Hepatocyte (in vitro differentiated cells): ENCODE data around the gene RPS26. TPM values are rescaled to one million over a fixed set of nuclear protein-coding genes. Genes with fewer than 3 reads are reported as not detected.
"Not testable (repeated sequence)": the region's sequence is repeated elsewhere in the genome, so short reads cannot be mapped to it uniquely, and the experiment has no call there.

Experiments
- DNase-seq: peaks from one replicate; pipeline ENCODE4 v3.0.0-alpha.2; 2016; ENCODE audit warnings: low spot score
- H2AFZ ChIP-seq: fragments of 200-600 bp; sonication (generic); 2 replicates; pipeline ENCODE4 v1.6.0; 2016; ENCODE audit warnings: antibody characterized with exemption, mild to moderate bottlenecking
- H3K27ac ChIP-seq: fragments of 200-600 bp; sonication (generic); 2 replicates; pipeline ENCODE4 v1.5.1; 2016; ENCODE audit warnings: mild to moderate bottlenecking
- H3K27me3 ChIP-seq: fragments of 200-600 bp; sonication (generic); 2 replicates; pipeline ENCODE4 v1.6.1; 2016
- H3K36me3 ChIP-seq: fragments of 200-600 bp; sonication (generic); replicated peaks from 2 replicates; pipeline ENCODE4 v1.5.1; 2016; ENCODE audit warnings: low read depth; ENCODE audit not compliant: insufficient read depth
- H3K4me1 ChIP-seq: fragments of 200-600 bp; sonication (generic); 2 replicates; pipeline ENCODE4 v1.5.1; 2016; ENCODE audit warnings: mild to moderate bottlenecking, moderate library complexity; ENCODE audit not compliant: insufficient read depth
- H3K4me2 ChIP-seq: fragments of 200-600 bp; sonication (generic); 2 replicates; pipeline ENCODE4 v1.6.0; 2016
- H3K4me3 ChIP-seq: fragments of 200-600 bp; sonication (generic); 2 replicates; pipeline ENCODE4 v1.5.1; 2016; ENCODE audit warnings: mild to moderate bottlenecking
- H3K79me2 ChIP-seq: fragments of 200-600 bp; sonication (generic); 2 replicates; pipeline ENCODE4 v1.6.0; 2017; ENCODE audit warnings: mild to moderate bottlenecking
- H3K9me2 ChIP-seq: fragments of 200-600 bp; sonication (generic); replicated peaks from 2 replicates; pipeline ENCODE4 v1.6.0; 2017; ENCODE audit warnings: mild to moderate bottlenecking; ENCODE audit not compliant: insufficient read depth
- H3K9me3 ChIP-seq: fragments of 200-600 bp; sonication (generic); 2 replicates; pipeline ENCODE4 v1.5.1; 2016; ENCODE audit warnings: low read depth, mild to moderate bottlenecking
- H4K20me1 ChIP-seq: fragments of 200-600 bp; sonication (generic); 2 replicates; pipeline ENCODE4 v1.6.0; 2016; ENCODE audit warnings: mild to moderate bottlenecking; ENCODE audit not compliant: insufficient read depth, poor library complexity, severe bottlenecking
- CTCF ChIP-seq: fragments of 200-600 bp; sonication (generic); IDR thresholded peaks from 2 replicates; pipeline ENCODE4 v1.5.1; 2016; ENCODE audit warnings: antibody characterized with exemption, mild to moderate bottlenecking; ENCODE audit not compliant: poor library complexity
- EZH2 ChIP-seq: fragments of 200-600 bp; sonication (generic); IDR thresholded peaks from 2 replicates; pipeline ENCODE4 v1.6.1; 2016; ENCODE audit warnings: antibody characterized with exemption, mild to moderate bottlenecking, borderline replicate concordance
- EZH2phosphoT487 ChIP-seq: fragments of 200-600 bp; sonication (generic); IDR thresholded peaks from one replicate; pipeline ENCODE4 v1.6.1; 2018; ENCODE audit warnings: antibody characterized with exemption, mild to moderate bottlenecking, low read depth, moderate library complexity; ENCODE audit not compliant: unreplicated experiment, severe bottlenecking
- WGBS: methylation state at CpG from one replicate; pipeline ENCODE4 v1.1.6; 2016; ENCODE audit warnings: low lambda C conversion rate; ENCODE audit errors: missing lambda C conversion rate; 5-methylcytosine and 5-hydroxymethylcytosine counted together
- polyA plus RNA-seq: library from polyadenylated mRNA; unstranded; fragments of >200 nt; fragmentation: Nextera tagmentation; extraction: Ambion mirVana; gene quantifications from 2 replicates; pipeline ENCODE4 v1.2.1, GENCODE V29; 2016
- total RNA-seq: library from RNA; depleted of rRNA; stranded (reverse); fragments of >200 nt; gene quantifications from 2 replicates; pipeline ENCODE4 v1.2.3, GENCODE V29; 2014

Gene RPS26
- total and polyA plus RNA-seq, 2 experiments from 2014 or later, result 252 to 673 TPM

GRCh38 chr12:55996201-55996714, 45.5 kb upstream of the RPS26 start:
- no peaks in the 10 kb centered on the region for H4K20me1 ChIP-seq
- H3K4me2 ChIP-seq, result peak overlapping the region; percentile 76
- H3K9me3 ChIP-seq, result no peaks in the 10 kb centered on the region
- 60% methylated on average over 14 of the region's 14 CpGs for WGBS
- H3K9me2 ChIP-seq, result no peaks in the 10 kb centered on the region
- H3K36me3 ChIP-seq, result no peaks in the 10 kb centered on the region
- TF ChIP-seq EZH2, result no peak
- TF ChIP-seq CTCF, result peak; percentile 88
- peaks cover 17% of the 10 kb centered on the region for H3K79me2 ChIP-seq
- peaks cover 5% of the 10 kb centered on the region for H3K4me1 ChIP-seq
- peak overlapping the region; percentile 67 for H3K27ac ChIP-seq
- DNase-seq, result peak; percentile 69
- peak overlapping the region; percentile 13 for H3K4me3 ChIP-seq
- no peaks in the 10 kb centered on the region for H3K27me3 ChIP-seq
- H2AFZ ChIP-seq, result no peak overlapping the region

DNA sequence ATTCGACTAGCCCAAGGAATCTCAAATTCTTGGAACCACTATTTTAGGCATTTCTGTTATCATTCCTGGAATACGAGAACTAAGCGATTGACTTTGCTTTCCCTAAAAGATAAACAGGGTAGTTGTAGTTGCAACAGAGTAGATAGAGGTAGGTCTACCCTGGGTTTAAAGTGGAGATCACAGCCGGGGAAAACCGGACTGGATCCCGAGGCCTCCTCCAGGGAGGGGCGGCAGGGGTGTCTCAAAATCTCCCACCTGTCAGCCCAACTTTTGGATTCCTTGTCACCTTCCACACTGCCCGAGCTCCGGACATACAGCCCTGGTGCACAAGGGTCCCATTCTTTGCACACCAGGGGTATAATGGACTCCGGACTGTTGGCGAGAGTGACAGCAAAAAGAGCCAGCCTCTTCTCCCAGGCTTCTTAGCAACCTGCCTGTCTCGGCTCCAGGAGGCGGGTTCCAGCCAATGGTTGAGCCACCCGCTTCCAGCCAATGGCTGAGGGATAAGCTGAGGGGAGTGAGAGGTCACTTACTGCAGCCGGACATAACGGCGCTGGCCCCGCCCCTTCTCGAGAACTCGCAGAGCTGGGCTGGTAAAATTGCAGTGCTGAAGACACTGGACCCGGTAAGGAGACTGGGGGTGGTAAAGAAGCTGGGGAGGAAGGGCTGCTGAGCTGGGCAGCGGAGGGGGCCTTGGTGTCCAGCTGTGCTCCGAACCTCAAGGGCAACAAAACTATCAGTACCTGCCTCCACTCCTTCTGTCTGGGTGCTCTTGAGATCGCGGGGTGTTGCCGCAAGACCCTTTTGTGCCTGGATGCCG, 44.8 kb upstream of the RPS26 start, which contains the start of gene SUOX:
SUOX (plus strand) TSS at position 562 of the 820 bp plus-strand sequence. CDS start 4,946 bp downstream, outside the sequence.
- H3K4me3 ChIP-seq, result peak within 1 kb of the TSS; percentile 18
- H3K9me3 ChIP-seq, result no peaks in the 10 kb centered on the region
- no peak within 1 kb of the TSS for H2AFZ ChIP-seq
- 4% methylated on average over 27 of the region's 27 CpGs for WGBS
- DNase-seq, result peak; percentile 97
- H3K27ac ChIP-seq, result peak within 1 kb of the TSS; percentile 67
- peaks cover 17% of the 10 kb centered on the region for H3K79me2 ChIP-seq
- no peaks in the 10 kb centered on the region for H4K20me1 ChIP-seq
- H3K4me1 ChIP-seq, result peaks cover 12% of the 10 kb centered on the region
- TF ChIP-seq EZH2, result no peak
- no peak for TF ChIP-seq EZH2phosphoT487
- TF ChIP-seq CTCF, result no peak
- H3K36me3 ChIP-seq, result no peaks in the 10 kb centered on the region
- H3K4me2 ChIP-seq, result peak within 1 kb of the TSS; percentile 76
- H3K27me3 ChIP-seq, result no peaks in the 10 kb centered on the region
- no peaks in the 10 kb centered on the region for H3K9me2 ChIP-seq

- Histone ChIP-seq H3K4me1 (peaks cover 14% of the 10 kb centered on the region), H3K27ac (peak overlapping the region; percentile 63), H3K9me3 (no peaks in the 10 kb centered on the region), H3K36me3 (no peaks in the 10 kb centered on the region), H3K4me3 (peak overlapping the region; percentile 18), H4K20me1 (no peaks in the 10 kb centered on the region), H3K27me3 (no peaks in the 10 kb centered on the region), H2AFZ (no peak overlapping the region), H3K9me2 (no peaks in the 10 kb centered on the region), H3K4me2 (peak overlapping the region; percentile 76), H3K79me2 (peaks cover 17% of the 10 kb centered on the region)
- no peak for TF ChIP-seq EZH2
- TF ChIP-seq CTCF, result no peak
- TF ChIP-seq EZH2phosphoT487, result no peak
- peak; percentile 23 for DNase-seq
- 0% methylated on average over 5 of the region's 5 CpGs for whole genome bisulfite sequencing
Measured at GRCh38 chr12:55997535-55997859, 44.2 kb upstream of the RPS26 start.

DNA sequence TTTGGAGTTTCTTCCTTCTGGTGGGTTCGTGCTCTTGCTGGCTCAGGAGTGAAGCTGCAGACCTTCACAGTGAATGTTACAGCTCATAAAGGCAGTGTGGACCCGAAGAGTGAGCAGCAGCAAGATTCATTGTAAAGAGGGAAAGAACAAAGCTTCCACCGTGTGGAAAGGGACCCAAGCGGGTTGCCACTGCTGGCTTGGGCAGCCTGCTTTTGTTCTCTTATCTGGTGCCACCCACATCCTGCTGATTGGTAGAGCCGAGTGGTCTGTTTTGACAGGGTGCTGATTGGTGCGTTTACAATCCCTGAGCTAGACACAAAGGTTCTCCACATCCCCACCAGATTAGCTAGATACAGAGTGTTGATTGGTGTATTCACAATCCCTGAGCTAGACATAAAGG, 42.2 kb upstream of the RPS26 start:
- not testable (repeated sequence) for H3K9me3 ChIP-seq
- 89% methylated on average over 6 of the region's 6 CpGs for WGBS
- peaks cover 14% of the 10 kb centered on the region for H3K4me1 ChIP-seq

GRCh38 chr12:55999999-56000540, 41.6 kb upstream of the RPS26 start:
- H3K27me3 ChIP-seq, result not testable (repeated sequence)

More for the DNA sequence above, 42.2 kb upstream of the RPS26 start:
- H3K4me2 ChIP-seq, H2AFZ ChIP-seq, H4K20me1 ChIP-seq, H3K36me3 ChIP-seq, DNase-seq, H3K27ac ChIP-seq, H3K9me2 ChIP-seq, H3K4me3 ChIP-seq, H3K27me3 ChIP-seq: not testable (repeated sequence)
- H3K79me2 ChIP-seq, result peaks cover 17% of the 10 kb centered on the region

More at GRCh38 chr12:55999999-56000540, 41.6 kb upstream of the RPS26 start:
- not testable (repeated sequence) for H3K27ac ChIP-seq, H3K9me3 ChIP-seq, H2AFZ ChIP-seq, H4K20me1 ChIP-seq, H3K36me3 ChIP-seq, H3K4me3 ChIP-seq, H3K4me2 ChIP-seq, H3K9me2 ChIP-seq, DNase-seq
- peaks cover 14% of the 10 kb centered on the region for H3K4me1 ChIP-seq
- H3K79me2 ChIP-seq, result peaks cover 17% of the 10 kb centered on the region
- 96% methylated on average over 26 of the region's 33 CpGs for WGBS
